Stimulated activated CD8-positive, alpha-beta memory T cell treated with anti-CD3 and anti-CD28 coated beads, Interleukin-15, amount 100 ng/mL, for 24 hours (primary cell): ENCODE results near the gene QPRT.
"Not testable (repeated sequence)": the region's sequence is repeated elsewhere in the genome, so short reads cannot be mapped to it uniquely, and the experiment has no call there.

Source experiments
- DNase-seq: peaks from one replicate; pipeline ENCODE4 v3.0.0-alpha.2; 2020; ENCODE audit warnings: low read depth

The QPRT gene

GRCh38 chr16:29694384-29695195 is 15.6 kb downstream of the QPRT start:
- no peak for DNase-seq

DNA sequence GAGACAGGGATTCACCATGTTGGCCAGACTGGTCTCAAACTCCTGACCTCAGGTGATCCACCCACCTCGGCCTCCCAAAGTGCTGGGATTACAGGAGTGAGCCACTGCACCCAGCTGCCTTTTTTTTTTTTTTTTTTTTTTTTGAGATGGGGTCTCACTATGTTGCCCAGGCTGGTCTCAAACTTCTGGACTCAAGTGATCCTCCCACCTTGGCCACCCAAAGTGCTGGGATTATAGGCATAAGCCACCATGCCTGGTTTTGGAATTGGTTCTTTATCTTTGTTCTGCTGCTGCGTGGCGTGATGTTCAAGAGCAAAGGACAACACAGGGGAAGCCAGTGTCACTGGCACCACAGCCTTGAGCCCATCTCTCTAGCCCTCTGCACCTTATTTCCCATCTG is 16.7 kb downstream of the QPRT start:
- not testable (repeated sequence) for DNase-seq

- DNase-seq: no peak
Observed at GRCh38 chr16:29696881-29697331, 17.9 kb downstream of the QPRT start.

DNA sequence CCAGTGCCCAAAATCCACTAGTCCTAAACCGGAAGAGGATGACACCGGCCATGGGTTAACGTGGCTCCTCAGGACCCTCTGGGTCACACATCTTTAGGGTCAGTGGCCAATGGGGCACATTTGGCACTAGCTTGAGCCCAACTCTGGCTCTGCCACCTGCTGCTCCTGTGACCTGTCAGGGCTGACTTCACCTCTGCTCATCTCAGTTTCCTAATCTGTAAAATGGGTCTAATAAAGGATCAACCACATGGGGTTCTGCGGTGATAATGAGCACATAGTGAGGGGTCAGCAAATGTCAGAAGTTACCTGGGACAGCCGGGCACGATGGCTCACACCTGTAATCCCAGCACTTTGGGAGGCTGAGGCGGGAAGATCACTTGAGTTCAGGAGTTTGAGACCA is 18.4 kb downstream of the QPRT start:
- no peak for DNase-seq

GRCh38 chr16:29698042-29698441 is 19.1 kb downstream of the QPRT start:
- DNase-seq: no peak

DNA sequence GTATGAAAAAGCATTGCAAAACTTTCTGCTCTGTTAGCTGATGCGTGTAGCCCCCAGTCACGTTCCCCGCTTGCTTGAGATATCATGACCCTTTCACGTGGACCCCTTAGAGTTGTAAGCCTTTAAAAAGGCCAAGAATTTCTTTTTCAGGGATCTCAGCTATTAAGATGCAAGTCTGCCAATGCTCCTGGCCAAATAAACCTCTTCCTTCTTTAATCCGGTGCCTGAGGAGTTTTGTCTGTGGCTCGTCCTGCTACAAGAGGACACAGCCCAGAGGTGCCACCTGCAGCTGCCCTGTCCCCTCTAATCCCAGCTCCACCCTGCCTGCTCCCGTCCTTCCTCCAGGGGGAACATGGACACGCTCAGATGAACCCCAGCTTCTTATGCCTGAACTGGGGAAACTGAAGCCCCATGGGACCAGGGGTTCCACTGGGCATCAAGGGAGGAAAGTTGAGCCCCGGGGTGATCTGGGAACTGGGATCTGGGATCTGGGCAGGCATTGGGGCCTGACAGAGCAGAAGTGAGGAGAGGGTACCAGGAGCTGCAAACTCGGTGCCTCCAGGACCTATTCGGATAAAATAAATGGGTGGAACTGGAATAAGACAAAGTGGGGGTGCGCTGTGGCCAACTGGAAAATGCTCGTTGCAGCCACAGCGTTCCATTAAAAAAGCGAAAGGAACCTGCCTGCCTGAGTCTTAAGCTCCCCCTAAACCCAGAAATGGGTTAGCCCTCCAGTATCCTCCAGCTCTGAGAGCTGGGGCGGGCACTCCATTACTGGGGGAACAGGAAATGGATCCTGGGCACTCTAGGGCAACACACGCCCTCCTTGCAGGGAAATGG is 19.7 kb downstream of the QPRT start:
- DNase-seq: no peak

- no peak for DNase-seq
Observed at GRCh38 chr16:29699324-29700219, 20.6 kb downstream of the QPRT start.

DNA sequence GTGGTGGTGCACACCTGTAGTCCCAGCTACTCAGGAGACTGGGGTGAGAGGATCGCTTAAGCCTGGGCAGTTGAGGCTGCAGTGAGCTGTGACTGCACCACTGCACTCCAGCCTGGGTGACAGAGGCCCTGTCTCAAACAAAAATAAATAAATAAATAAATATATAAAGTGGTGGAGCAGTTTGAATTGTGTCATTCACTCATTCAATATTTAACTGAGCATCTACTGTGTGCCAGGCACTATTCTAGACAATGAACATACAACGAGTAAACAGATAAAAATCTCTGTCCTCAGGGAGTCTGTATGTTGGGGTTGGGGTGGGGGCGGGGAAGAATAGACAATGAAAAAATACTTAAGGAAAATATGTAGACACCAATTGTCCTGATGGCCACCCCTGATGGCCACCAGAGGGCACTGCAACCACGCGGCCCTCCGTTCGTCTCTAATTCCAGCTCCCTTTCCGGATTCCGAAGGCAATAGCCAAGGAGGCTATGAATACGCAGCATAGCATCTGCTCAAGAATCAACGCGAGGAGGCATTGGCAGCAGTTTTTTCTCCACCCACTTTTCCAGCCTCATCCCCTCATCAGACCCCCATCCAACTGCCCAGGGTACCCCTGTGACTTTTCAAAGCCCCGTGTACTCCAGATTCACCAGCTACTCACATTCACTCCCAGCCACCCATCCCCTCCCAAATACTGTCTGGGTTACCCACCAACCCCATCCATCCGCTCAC is 21.4 kb downstream of the QPRT start:
- DNase-seq: peak; percentile 42

- DNase-seq: no peak
Observed at GRCh38 chr16:29701214-29701555, 22.2 kb downstream of the QPRT start.

DNA sequence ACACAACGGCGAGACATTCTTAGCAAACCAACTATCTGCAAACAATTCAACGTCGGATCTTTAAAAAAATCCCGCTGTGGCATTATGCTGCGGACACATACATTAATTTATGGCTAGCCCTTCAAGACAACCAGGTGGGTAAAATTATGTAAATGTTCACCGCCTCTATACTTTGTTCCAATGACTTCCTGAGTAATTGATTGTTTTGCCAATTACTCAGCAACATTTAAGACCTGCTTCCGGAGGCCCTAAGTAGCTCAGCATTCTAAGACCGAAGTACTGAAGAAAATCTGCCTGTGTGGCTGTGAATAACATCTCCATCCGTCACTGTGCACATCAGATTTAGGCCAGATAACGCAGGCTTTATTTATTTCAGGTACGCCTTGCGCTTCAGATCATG is 23.3 kb downstream of the QPRT start:
- DNase-seq: no peak

DNA sequence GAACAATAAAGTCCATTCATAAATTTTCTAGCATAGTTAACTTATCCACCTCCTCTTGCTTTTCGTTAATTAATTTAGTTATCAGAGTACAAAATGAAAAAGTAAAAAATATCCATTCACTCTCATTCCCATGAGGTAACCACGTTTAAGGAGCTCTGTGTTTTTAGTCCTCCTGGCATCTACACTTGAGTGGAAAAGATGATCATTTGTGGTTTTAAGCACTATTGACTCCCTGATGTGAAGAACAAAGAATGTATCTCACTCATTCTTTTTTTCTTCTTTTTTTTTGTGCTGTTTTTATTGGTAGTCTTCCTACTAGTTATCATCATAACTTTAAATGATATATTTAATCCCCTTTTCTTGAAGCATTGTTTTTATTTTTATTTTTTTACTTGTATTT is 26.1 kb downstream of the QPRT start:
- no peak for DNase-seq

GRCh38 chr16:29707160-29707559 is 28.2 kb downstream of the QPRT start:
- not testable (repeated sequence) for DNase-seq

- no peak for DNase-seq
Observed at GRCh38 chr16:29708917-29709600, 30.1 kb downstream of the QPRT start.

- DNase-seq: not testable (repeated sequence)
Observed at GRCh38 chr16:29709657-29710056, 30.7 kb downstream of the QPRT start.

DNA sequence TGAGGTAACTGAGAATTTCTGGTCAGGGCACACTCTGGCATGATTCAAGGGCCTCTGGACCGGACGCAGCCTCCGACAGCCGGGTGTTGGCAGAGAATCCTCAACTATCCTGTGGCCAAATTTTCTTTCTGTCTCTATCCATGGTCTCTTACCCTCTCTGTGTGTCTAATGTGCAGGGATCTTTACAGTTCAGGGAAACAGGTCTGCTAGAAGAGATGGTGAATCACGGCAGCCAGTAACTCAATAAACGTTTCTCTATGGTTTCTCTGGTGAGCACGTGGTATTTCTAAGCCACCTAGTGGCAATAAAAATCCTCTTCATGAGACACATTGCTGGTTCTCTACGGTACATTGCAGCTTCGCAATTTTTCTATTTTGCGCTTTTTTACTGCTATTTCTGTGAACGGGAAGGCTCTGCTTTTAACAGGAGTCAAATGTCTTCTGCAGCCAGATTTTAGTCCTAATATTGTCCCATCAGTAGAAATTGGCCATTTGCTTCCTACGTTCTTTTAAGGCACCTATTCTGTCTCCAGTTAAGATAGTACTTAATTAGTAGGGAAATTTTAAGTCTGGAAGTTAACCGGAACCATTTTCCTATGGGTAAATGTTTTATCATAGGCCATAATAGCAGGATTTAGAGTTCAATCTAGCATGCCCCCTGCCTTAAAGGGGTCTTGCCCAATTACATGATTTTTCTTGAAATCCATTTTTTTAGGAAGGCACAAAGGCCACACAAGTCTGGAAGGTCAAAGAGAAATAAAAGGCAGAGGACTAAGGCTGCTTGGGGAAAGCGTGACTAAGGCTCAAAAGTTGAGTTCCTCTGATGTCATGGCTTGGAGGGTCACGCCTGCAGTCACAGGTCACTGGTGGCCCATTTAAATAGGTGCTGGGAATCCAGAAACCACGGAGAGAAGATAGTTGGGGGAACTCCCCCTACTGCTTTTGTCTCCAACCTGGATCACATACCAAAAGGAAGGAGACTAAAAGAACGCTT is 31.5 kb downstream of the QPRT start:
- DNase-seq: no peak

DNA sequence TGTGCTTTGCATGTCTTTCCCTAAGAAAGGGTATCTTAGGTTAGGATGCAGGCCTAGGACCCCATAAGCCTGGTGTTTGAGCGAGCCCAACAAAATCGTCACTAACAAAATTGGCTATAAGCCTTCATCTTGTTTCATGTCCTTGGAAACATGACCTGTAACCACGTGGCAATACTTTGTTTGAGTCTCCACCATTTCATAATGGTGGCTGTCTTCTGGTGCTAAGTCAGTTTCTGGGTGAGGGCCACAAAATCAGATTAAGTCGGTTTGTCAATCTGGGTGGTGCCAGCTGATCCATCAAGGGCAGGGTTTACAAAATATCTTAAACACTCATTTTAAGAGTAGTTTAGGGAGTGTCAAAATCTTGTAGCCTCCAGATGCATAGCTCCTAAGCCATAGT is 33.8 kb downstream of the QPRT start:
- no peak for DNase-seq

GRCh38 chr16:29714396-29714795 is 35.4 kb downstream of the QPRT start:
- DNase-seq: no peak

- DNase-seq: no peak
Observed at GRCh38 chr16:29714972-29715371, 36.0 kb downstream of the QPRT start.

DNA sequence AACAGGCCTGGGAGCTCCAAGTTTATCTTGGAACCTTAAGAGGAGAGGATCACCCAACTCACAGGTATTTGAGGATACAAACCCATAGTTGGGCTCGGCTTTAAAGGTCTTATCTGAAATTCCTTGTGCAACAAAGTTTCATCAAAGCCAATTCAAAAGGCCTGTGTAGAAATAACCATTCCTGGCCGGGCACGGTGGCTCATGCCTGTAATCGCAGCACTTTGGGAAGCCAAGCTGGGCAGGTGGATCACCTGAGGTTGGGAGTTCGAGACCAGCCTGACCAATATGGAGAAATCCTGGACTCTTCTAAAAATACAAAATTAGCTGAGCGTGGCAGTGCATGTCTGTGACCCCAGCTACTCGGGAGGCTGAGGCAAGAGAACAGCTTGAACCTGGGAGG is 38.1 kb downstream of the QPRT start:
- no peak for DNase-seq

- no peak for DNase-seq
Observed at GRCh38 chr16:29719063-29719462, 40.1 kb downstream of the QPRT start.
